GM18861 (cell line): ENCODE data around the gene SRRM3.
"Not testable (repeated sequence)": the region's sequence is repeated elsewhere in the genome, so short reads cannot be mapped to it uniquely, and the experiment has no call there.

Experiments
- ATAC-seq: cut with Tn5 transposase; IDR thresholded peaks from one replicate; pipeline ENCODE4 v1.9.1; 2021; ENCODE audit not compliant: unreplicated experiment

The SRRM3 gene

GRCh38 chr7:76225951-76226350, 24.3 kb downstream of the SRRM3 start:
- ATAC-seq, result no peak

- ATAC-seq, result not testable (repeated sequence)
Measured at GRCh38 chr7:76226878-76227423, 25.3 kb downstream of the SRRM3 start.

- ATAC-seq, result no peak
Measured at GRCh38 chr7:76230214-76230613, 28.5 kb downstream of the SRRM3 start.

GRCh38 chr7:76231071-76231470, 29.4 kb downstream of the SRRM3 start:
- ATAC-seq, result no peak

GRCh38 chr7:76231583-76231982, 29.9 kb downstream of the SRRM3 start:
- no peak for ATAC-seq

- no peak for ATAC-seq
Measured at GRCh38 chr7:76232698-76233097, 31.0 kb downstream of the SRRM3 start.

- ATAC-seq, result no peak
Measured at GRCh38 chr7:76233538-76234281, 32.0 kb downstream of the SRRM3 start.

GRCh38 chr7:76234282-76234584, 32.5 kb downstream of the SRRM3 start:
- no peak for ATAC-seq

- ATAC-seq, result no peak
Measured at GRCh38 chr7:76234931-76235441, 33.3 kb downstream of the SRRM3 start.

- ATAC-seq, result no peak
Measured at GRCh38 chr7:76236224-76236623, 34.5 kb downstream of the SRRM3 start.

GRCh38 chr7:76238326-76238725, 36.6 kb downstream of the SRRM3 start:
- ATAC-seq, result no peak

GRCh38 chr7:76241141-76241540, 39.4 kb downstream of the SRRM3 start:
- no peak for ATAC-seq

- ATAC-seq, result not testable (repeated sequence)
Measured at GRCh38 chr7:76242517-76243063, 40.9 kb downstream of the SRRM3 start.

GRCh38 chr7:76244781-76245391, 43.2 kb downstream of the SRRM3 start:
- no peak for ATAC-seq

GRCh38 chr7:76246804-76247389, 45.2 kb downstream of the SRRM3 start:
- no peak for ATAC-seq

GRCh38 chr7:76247938-76248337, 46.2 kb downstream of the SRRM3 start:
- ATAC-seq, result no peak

GRCh38 chr7:76252021-76252420, 50.3 kb downstream of the SRRM3 start:
- ATAC-seq, result no peak

- no peak for ATAC-seq
Measured at GRCh38 chr7:76254781-76255180, 53.1 kb downstream of the SRRM3 start.

- ATAC-seq, result no peak
Measured at GRCh38 chr7:76257973-76258372, 56.3 kb downstream of the SRRM3 start.

GRCh38 chr7:76259124-76260093, 57.7 kb downstream of the SRRM3 start:
- no peak for ATAC-seq
